Suppressor macrophage treated with lipopolysaccharide for 1 hour (primary cell): ENCODE results near the gene RPL15.

Source experiments
- DNase-seq, 3 donors: peaks; one replicate each; pipeline ENCODE4 v3.0.0-alpha.2; 2020 to 2022

RPL15 gene

GRCh38 chr3:23934253-23934652 is 17.3 kb downstream of the RPL15 start:
- DNase-seq = no peak

GRCh38 chr3:23937296-23937695 is 20.4 kb downstream of the RPL15 start:
- no peak for DNase-seq

- DNase-seq = no peak
Observed at GRCh38 chr3:23938688-23939087, 21.8 kb downstream of the RPL15 start.

- DNase-seq = peak; percentile 27 to 53 (median 52)
Observed at GRCh38 chr3:23940775-23941174, 23.8 kb downstream of the RPL15 start.

- DNase-seq = no peak
Observed at GRCh38 chr3:23941440-23941839, 24.5 kb downstream of the RPL15 start.

GRCh38 chr3:23942546-23942945 is 25.6 kb downstream of the RPL15 start:
- no peak for DNase-seq

GRCh38 chr3:23944007-23944783 is 27.3 kb downstream of the RPL15 start:
- no peak for DNase-seq

GRCh38 chr3:23944861-23945662 is 28.1 kb downstream of the RPL15 start, which contains the start of gene NR1D2:
NR1D2 (plus strand) TSS chr3:23945286; CDS start chr3:23945579, 293 bp downstream.
- DNase-seq = peak; percentile 90 to 96 (median 93)

- no peak for DNase-seq
Observed at GRCh38 chr3:23945663-23945912, 28.7 kb downstream of the RPL15 start.

GRCh38 chr3:23945913-23946687 is 29.2 kb downstream of the RPL15 start:
- DNase-seq = peak; percentile 98 to 100 (median 99)

GRCh38 chr3:23948761-23949160 is 31.8 kb downstream of the RPL15 start:
- no peak for DNase-seq

- DNase-seq = peak in 2 of 3 donors; percentile 18 to 32
Observed at GRCh38 chr3:23949784-23950183, 32.9 kb downstream of the RPL15 start.

- peak; percentile 27 to 75 (median 61) for DNase-seq
Observed at GRCh38 chr3:23950293-23950692, 33.4 kb downstream of the RPL15 start.

GRCh38 chr3:23952646-23953045 is 35.7 kb downstream of the RPL15 start:
- no peak for DNase-seq

GRCh38 chr3:23953523-23953922 is 36.6 kb downstream of the RPL15 start:
- DNase-seq = no peak

GRCh38 chr3:23954144-23954543 is 37.2 kb downstream of the RPL15 start:
- no peak for DNase-seq

GRCh38 chr3:23956701-23957100 is 39.8 kb downstream of the RPL15 start:
- DNase-seq = no peak

- DNase-seq = peak in 2 of 3 donors; percentile 26 to 32
Observed at GRCh38 chr3:23959135-23959900, 42.4 kb downstream of the RPL15 start.

GRCh38 chr3:23960649-23961048 is 43.7 kb downstream of the RPL15 start:
- DNase-seq = no peak

GRCh38 chr3:23961066-23961465 is 44.1 kb downstream of the RPL15 start:
- DNase-seq = no peak

GRCh38 chr3:23961913-23962312 is 45.0 kb downstream of the RPL15 start:
- no peak for DNase-seq

GRCh38 chr3:23964537-23965235 is 47.8 kb downstream of the RPL15 start:
- DNase-seq = no peak
